ENCODE measurements around the gene MMP21.

GRCh38 chr10:125756196-125756595, 19.4 kb downstream of the MMP21 start:
- no peak for TF ChIP-seq CTCF (conservative IDR thresholded peaks at IDR 0.05 in 1 of 2, IDR thresholded peaks at IDR 0.05 in 1 of 2; ENCODE audit: extremely low read depth in 1 of 2, insufficient read depth in 1 of 2, low read depth in 1 of 2, low read length in 2 of 2)
- no peak for TF ChIP-seq EZH2 (IDR thresholded peaks at IDR 0.05; ENCODE audit: borderline replicate concordance, low read length)

All from mammary epithelial cell (primary cell).